K562 (cell line): ENCODE results near the gene BCL7B. TPM values are rescaled to one million over a fixed set of nuclear protein-coding genes. Genes with fewer than 3 reads are reported as not detected.
A peak's percentile ranks its signal among the peaks of the same experiment; 100 is the strongest.

ENCODE experiments used
- CTCFL ChIP-seq: IDR thresholded peaks from 2 replicates; pipeline ENCODE4 v1.6.1; 2011; ENCODE audit warnings: borderline replicate concordance, low read depth, mild to moderate bottlenecking, moderate library complexity, low read length; ENCODE audit not compliant: insufficient read depth, poor library complexity, severe bottlenecking
- DACH1 ChIP-seq: fragments of 450-650 bp; IDR thresholded peaks from 2 replicates; pipeline ENCODE4 v1.6.1; 2018; ENCODE audit not compliant: partially characterized antibody
- MAZ ChIP-seq, 2 experiments: fragments of 450-650 bp in 1 of 2; sonication (generic) in 1 of 2; formaldehyde crosslinking; IDR thresholded peaks in 1 of 2; conservative IDR thresholded peaks in 1 of 2; 2 replicates each; pipeline versions ENCODE4 v1.4.0 to v1.5.0; 2020; ENCODE audit warnings: mild to moderate bottlenecking in 1 of 2, missing genetic modification reagents in 1 of 2
- NFXL1 ChIP-seq: fragments of 450-650 bp; formaldehyde crosslinking; IDR thresholded peaks from 2 replicates; pipeline ENCODE4 v1.4.0; 2021; ENCODE audit warnings: mild to moderate bottlenecking
- POLR2H ChIP-seq: IDR thresholded peaks from 2 replicates; pipeline ENCODE4 v1.6.1; 2016; ENCODE audit warnings: missing genetic modification characterization, low read depth, mild to moderate bottlenecking, control low read depth, missing compliant biosample characterization, moderate library complexity
- SIN3A ChIP-seq, 2 experiments: fragments of 150-350 bp in 1 of 2; IDR thresholded peaks; 2 replicates each; pipeline ENCODE4 v1.6.1; 2011 to 2016; ENCODE audit warnings: borderline replicate concordance in 2 of 2, low read depth in 2 of 2, low read length in 2 of 2, mild to moderate bottlenecking in 2 of 2, moderate library complexity in 2 of 2; ENCODE audit not compliant: control insufficient read depth in 1 of 2
- ZFP1 ChIP-seq: fragments of 450-650 bp; formaldehyde crosslinking; IDR thresholded peaks from 2 replicates; pipeline ENCODE4 v1.4.0; 2020; ENCODE audit warnings: mild to moderate bottlenecking, mixed read lengths
- ZFP36 ChIP-seq: fragments of 150-350 bp; IDR thresholded peaks from 2 replicates; pipeline ENCODE4 v1.6.1; 2018; ENCODE audit warnings: low read length, low read depth; ENCODE audit not compliant: partially characterized antibody
- ZNF23 ChIP-seq: fragments of 250-450 bp; sonication (Bioruptor Pico); IDR thresholded peaks from 2 replicates; pipeline ENCODE4 v1.4.0; 2020; ENCODE audit warnings: mild to moderate bottlenecking
- ZNF263 ChIP-seq: sonication (generic); formaldehyde crosslinking; IDR thresholded peaks from 2 replicates; pipeline ENCODE4 v1.8.0; 2022; ENCODE audit warnings: mild to moderate bottlenecking, missing genetic modification reagents, borderline replicate concordance
- polyA plus RNA-seq, 8 experiments: library from polyadenylated mRNA; depleted of rRNA in 4 of 8; stranded (reverse) in 5 of 8; unstranded in 3 of 8; fragments of >200 nt; fragmentation: Nextera tagmentation in 2 of 8; fragmentation: Illumina TruSeq in 1 of 8; extraction: Ambion mirVana in 2 of 8; extraction: Trizol in 1 of 8; gene quantifications; 2 replicates each; pipeline versions ENCODE4 v1.2.1 to v1.2.3, GENCODE V29; 2011 to 2014; ENCODE audit warnings: inconsistent platforms in 1 of 8, missing spikeins in 1 of 8
- total RNA-seq, 7 experiments: library from RNA; depleted of rRNA in 6 of 7; stranded (reverse); fragments of >200 nt in 6 of 7; fragmentation: Illumina TruSeq in 2 of 7; extraction: Trizol in 2 of 7; gene quantifications; 2 replicates each; pipeline versions ENCODE4 v1.2.1 to v1.2.3, GENCODE V29; 2011 to 2021; ENCODE audit warnings: low replicate concordance in 1 of 7
- TF ChIP-seq, protein P1 (sequence below): fragments of 450-650 bp; IDR thresholded peaks from 2 replicates; pipeline ENCODE4 v1.6.1; 2016; ENCODE audit warnings: mild to moderate bottlenecking, moderate library complexity
- TF ChIP-seq, protein P2 (sequence below), 2 experiments: fragments of 450-650 bp; IDR thresholded peaks; 2 replicates each; pipeline ENCODE4 v1.6.1; 2016

The BCL7B gene
- total and polyA plus RNA-seq, 9 of the 15 experiments (the other 6 are each of a cell fraction or from before 2014, with no cell fraction given), result 10.0 to 73.2 (median 32.9) TPM

- TF ChIP-seq, protein P1, sequence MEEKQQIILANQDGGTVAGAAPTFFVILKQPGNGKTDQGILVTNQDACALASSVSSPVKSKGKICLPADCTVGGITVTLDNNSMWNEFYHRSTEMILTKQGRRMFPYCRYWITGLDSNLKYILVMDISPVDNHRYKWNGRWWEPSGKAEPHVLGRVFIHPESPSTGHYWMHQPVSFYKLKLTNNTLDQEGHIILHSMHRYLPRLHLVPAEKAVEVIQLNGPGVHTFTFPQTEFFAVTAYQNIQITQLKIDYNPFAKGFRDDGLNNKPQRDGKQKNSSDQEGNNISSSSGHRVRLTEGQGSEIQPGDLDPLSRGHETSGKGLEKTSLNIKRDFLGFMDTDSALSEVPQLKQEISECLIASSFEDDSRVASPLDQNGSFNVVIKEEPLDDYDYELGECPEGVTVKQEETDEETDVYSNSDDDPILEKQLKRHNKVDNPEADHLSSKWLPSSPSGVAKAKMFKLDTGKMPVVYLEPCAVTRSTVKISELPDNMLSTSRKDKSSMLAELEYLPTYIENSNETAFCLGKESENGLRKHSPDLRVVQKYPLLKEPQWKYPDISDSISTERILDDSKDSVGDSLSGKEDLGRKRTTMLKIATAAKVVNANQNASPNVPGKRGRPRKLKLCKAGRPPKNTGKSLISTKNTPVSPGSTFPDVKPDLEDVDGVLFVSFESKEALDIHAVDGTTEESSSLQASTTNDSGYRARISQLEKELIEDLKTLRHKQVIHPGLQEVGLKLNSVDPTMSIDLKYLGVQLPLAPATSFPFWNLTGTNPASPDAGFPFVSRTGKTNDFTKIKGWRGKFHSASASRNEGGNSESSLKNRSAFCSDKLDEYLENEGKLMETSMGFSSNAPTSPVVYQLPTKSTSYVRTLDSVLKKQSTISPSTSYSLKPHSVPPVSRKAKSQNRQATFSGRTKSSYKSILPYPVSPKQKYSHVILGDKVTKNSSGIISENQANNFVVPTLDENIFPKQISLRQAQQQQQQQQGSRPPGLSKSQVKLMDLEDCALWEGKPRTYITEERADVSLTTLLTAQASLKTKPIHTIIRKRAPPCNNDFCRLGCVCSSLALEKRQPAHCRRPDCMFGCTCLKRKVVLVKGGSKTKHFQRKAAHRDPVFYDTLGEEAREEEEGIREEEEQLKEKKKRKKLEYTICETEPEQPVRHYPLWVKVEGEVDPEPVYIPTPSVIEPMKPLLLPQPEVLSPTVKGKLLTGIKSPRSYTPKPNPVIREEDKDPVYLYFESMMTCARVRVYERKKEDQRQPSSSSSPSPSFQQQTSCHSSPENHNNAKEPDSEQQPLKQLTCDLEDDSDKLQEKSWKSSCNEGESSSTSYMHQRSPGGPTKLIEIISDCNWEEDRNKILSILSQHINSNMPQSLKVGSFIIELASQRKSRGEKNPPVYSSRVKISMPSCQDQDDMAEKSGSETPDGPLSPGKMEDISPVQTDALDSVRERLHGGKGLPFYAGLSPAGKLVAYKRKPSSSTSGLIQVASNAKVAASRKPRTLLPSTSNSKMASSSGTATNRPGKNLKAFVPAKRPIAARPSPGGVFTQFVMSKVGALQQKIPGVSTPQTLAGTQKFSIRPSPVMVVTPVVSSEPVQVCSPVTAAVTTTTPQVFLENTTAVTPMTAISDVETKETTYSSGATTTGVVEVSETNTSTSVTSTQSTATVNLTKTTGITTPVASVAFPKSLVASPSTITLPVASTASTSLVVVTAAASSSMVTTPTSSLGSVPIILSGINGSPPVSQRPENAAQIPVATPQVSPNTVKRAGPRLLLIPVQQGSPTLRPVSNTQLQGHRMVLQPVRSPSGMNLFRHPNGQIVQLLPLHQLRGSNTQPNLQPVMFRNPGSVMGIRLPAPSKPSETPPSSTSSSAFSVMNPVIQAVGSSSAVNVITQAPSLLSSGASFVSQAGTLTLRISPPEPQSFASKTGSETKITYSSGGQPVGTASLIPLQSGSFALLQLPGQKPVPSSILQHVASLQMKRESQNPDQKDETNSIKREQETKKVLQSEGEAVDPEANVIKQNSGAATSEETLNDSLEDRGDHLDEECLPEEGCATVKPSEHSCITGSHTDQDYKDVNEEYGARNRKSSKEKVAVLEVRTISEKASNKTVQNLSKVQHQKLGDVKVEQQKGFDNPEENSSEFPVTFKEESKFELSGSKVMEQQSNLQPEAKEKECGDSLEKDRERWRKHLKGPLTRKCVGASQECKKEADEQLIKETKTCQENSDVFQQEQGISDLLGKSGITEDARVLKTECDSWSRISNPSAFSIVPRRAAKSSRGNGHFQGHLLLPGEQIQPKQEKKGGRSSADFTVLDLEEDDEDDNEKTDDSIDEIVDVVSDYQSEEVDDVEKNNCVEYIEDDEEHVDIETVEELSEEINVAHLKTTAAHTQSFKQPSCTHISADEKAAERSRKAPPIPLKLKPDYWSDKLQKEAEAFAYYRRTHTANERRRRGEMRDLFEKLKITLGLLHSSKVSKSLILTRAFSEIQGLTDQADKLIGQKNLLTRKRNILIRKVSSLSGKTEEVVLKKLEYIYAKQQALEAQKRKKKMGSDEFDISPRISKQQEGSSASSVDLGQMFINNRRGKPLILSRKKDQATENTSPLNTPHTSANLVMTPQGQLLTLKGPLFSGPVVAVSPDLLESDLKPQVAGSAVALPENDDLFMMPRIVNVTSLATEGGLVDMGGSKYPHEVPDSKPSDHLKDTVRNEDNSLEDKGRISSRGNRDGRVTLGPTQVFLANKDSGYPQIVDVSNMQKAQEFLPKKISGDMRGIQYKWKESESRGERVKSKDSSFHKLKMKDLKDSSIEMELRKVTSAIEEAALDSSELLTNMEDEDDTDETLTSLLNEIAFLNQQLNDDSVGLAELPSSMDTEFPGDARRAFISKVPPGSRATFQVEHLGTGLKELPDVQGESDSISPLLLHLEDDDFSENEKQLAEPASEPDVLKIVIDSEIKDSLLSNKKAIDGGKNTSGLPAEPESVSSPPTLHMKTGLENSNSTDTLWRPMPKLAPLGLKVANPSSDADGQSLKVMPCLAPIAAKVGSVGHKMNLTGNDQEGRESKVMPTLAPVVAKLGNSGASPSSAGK, result no peak; the same call in 1 of the 2 replicates
- TF ChIP-seq SIN3A (IDR thresholded peaks at IDR 0.05; ENCODE audit: borderline replicate concordance in 2 of 2, control insufficient read depth in 1 of 2, low read depth in 2 of 2, low read length in 2 of 2) (peak in 1 of 2 experiments; percentile 66; a peak in 1 of 4 replicates), ZNF23 (CRISPR knock-in tag) (no peak), MAZ (CRISPR knock-in tag; conservative IDR thresholded peaks at IDR 0.05 in 1 of 2, IDR thresholded peaks at IDR 0.05 in 1 of 2) (peak in 1 of 2 experiments; percentile 70; a peak in 1 of 4 replicates), ZFP1 (CRISPR knock-in tag) (no peak), DACH1 (no peak), ZNF263 (CRISPR knock-in tag) (peak; percentile 67; the same call in 1 of the 2 replicates), CTCFL (no peak), ZFP36 (peak; percentile 7), NFXL1 (CRISPR knock-in tag) (no peak), POLR2H (tag) (no peak)
- TF ChIP-seq, protein P2, sequence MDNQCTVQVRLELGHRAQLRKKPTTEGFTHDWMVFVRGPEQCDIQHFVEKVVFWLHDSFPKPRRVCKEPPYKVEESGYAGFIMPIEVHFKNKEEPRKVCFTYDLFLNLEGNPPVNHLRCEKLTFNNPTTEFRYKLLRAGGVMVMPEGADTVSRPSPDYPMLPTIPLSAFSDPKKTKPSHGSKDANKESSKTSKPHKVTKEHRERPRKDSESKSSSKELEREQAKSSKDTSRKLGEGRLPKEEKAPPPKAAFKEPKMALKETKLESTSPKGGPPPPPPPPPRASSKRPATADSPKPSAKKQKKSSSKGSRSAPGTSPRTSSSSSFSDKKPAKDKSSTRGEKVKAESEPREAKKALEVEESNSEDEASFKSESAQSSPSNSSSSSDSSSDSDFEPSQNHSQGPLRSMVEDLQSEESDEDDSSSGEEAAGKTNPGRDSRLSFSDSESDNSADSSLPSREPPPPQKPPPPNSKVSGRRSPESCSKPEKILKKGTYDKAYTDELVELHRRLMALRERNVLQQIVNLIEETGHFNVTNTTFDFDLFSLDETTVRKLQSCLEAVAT (IDR thresholded peaks at IDR 0.05), result no peak
Observed at GRCh38 chr7:73572767-73573186, 15.3 kb upstream of the BCL7B start (continued).
